GM23248 (cell line): ENCODE measurements around the gene KRT79. TPM values are rescaled to one million over a fixed set of nuclear protein-coding genes. Genes with fewer than 3 reads are reported as not detected.

Experiments
- DNase-seq: peaks from one replicate; pipeline ENCODE4 v3.0.0-alpha.2; 2015
- H2AFZ ChIP-seq: fragments of 200-600 bp; sonication (generic); 2 replicates; pipeline ENCODE4 v1.6.1; 2016; ENCODE audit warnings: antibody characterized with exemption
- H3F3A ChIP-seq: fragments of 200-600 bp; sonication (generic); 2 replicates; pipeline ENCODE4 v1.6.1; 2016; ENCODE audit warnings: mild to moderate bottlenecking, antibody characterized with exemption, mixed run types; ENCODE audit not compliant: insufficient read depth
- H3K27ac ChIP-seq: fragments of 200-600 bp; sonication (generic); 2 replicates; pipeline ENCODE4 v1.5.1; 2016; ENCODE audit warnings: mild to moderate bottlenecking
- H3K27me3 ChIP-seq: fragments of 200-600 bp; sonication (generic); replicated peaks from 2 replicates; pipeline ENCODE4 v1.6.1; 2016; ENCODE audit warnings: mild to moderate bottlenecking; ENCODE audit not compliant: insufficient read depth
- H3K36me3 ChIP-seq: fragments of 200-600 bp; sonication (generic); 2 replicates; pipeline ENCODE4 v1.6.1; 2016; ENCODE audit warnings: low read depth, mild to moderate bottlenecking
- H3K4me1 ChIP-seq: fragments of 200-600 bp; sonication (generic); 2 replicates; pipeline ENCODE4 v1.6.1; 2016; ENCODE audit warnings: mild to moderate bottlenecking; ENCODE audit not compliant: insufficient read depth
- H3K4me2 ChIP-seq: fragments of 200-600 bp; sonication (generic); one replicate; pipeline ENCODE4 v1.6.1; 2016; ENCODE audit warnings: mild to moderate bottlenecking; ENCODE audit not compliant: unreplicated experiment
- H3K4me3 ChIP-seq: fragments of 200-600 bp; sonication (generic); 2 replicates; pipeline ENCODE4 v1.5.1; 2016; ENCODE audit warnings: mild to moderate bottlenecking
- H3K79me2 ChIP-seq: fragments of 200-600 bp; sonication (generic); 2 replicates; pipeline ENCODE4 v1.6.1; 2016; ENCODE audit warnings: mild to moderate bottlenecking; ENCODE audit not compliant: insufficient read depth
- H3K9ac ChIP-seq: fragments of 200-600 bp; sonication (generic); 2 replicates; pipeline ENCODE4 v1.6.1; 2016; ENCODE audit warnings: mild to moderate bottlenecking
- H3K9me2 ChIP-seq: fragments of 200-600 bp; sonication (generic); 2 replicates; pipeline ENCODE4 v1.6.1; 2016; ENCODE audit warnings: mixed run types, mild to moderate bottlenecking, moderate library complexity; ENCODE audit not compliant: insufficient read depth
- H3K9me3 ChIP-seq: fragments of 200-600 bp; sonication (generic); one replicate; pipeline ENCODE4 v1.6.1; 2017; ENCODE audit warnings: low read depth
- H4K20me1 ChIP-seq: fragments of 200-600 bp; sonication (generic); 2 replicates; pipeline ENCODE4 v1.6.0; 2016; ENCODE audit not compliant: insufficient read depth
- EZH2 ChIP-seq: fragments of 200-600 bp; sonication (generic); IDR thresholded peaks from 2 replicates; pipeline ENCODE4 v1.6.1; 2018; ENCODE audit warnings: antibody characterized with exemption, mild to moderate bottlenecking; ENCODE audit not compliant: insufficient read depth, poor library complexity, severe bottlenecking
- EZH2phosphoT487 ChIP-seq: fragments of 200-600 bp; sonication (generic); IDR thresholded peaks from 2 replicates; pipeline ENCODE4 v1.6.1; 2018; ENCODE audit warnings: antibody characterized with exemption, moderate library complexity, mild to moderate bottlenecking, low read depth; ENCODE audit not compliant: insufficient read depth
- WGBS, 2 experiments: methylation state at CpG; one replicate each; pipeline ENCODE4 v1.1.6; 2015 to 2017; ENCODE audit warnings: low lambda C conversion rate in 2 of 2, low coverage in 1 of 2; ENCODE audit errors: missing lambda C conversion rate in 2 of 2; 5-methylcytosine and 5-hydroxymethylcytosine counted together
- in situ Hi-C: fragments of 300-500 bp; cut with MboI; formaldehyde crosslinking; loops from 2 replicates; pipeline ENCODE4 v1.15.0; 2020
- polyA plus RNA-seq: library from polyadenylated mRNA; unstranded; fragments of >200 nt; fragmentation: Nextera tagmentation; extraction: Ambion mirVana; gene quantifications from 2 replicates; pipeline ENCODE4 v1.2.1, GENCODE V29; 2016
- total RNA-seq: library from RNA; depleted of rRNA; stranded (reverse); fragments of >200 nt; shearing (Covaris generic); gene quantifications from 2 replicates; pipeline ENCODE4 v1.2.3, GENCODE V29; 2014

KRT79 gene
- total and polyA plus RNA-seq, 2 experiments from 2014 or later: 0.15 TPM; not detected in 1

DNA sequence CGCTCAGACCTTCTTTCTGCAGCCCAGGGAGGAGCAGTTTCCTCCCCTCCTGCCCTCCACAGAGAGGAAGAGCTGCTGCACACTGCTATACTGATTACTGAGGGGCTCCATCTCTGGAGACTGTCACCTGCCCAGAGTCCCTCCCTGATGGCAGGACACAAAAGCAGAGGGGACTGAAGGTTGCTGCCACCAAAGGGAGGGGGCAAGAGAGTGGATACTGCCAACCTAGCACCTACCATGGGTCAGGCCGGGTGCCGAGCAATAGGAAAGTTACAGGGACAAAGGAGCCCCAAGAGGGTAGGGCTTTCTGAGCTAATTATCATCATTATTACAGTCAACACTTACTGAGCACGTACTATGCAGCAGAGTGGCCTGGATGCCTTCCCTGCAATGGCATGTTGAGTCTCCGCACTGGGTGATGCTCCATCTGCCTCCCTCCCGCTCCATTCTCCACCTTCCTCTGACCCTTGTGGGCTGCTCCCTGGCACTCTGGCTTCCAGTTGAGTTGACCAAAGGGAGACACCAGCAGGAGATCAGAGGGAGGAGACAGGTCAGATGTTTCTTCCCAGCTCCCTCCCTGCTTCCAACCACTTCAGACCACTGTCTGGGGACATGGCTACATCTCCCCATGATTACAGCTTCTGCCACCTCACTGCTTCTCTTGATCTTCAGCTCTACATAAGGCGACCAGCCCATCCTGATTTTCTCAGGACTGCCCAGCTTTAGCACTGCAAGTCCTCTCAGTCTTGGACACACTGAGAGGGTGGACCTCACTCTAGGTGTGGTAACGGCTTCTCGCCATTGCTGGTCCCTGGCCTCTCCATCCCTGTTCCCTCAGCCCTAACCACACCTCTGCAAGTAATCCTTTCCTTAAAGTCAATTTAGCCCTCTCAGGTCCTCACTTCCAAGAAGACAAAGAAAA is 2.6 kb upstream of the KRT79 start:
- DNase-seq: no peak
- H3F3A ChIP-seq: no peaks in the 10 kb centered on the region
- H3K79me2 ChIP-seq: no peaks in the 10 kb centered on the region
- H3K36me3 ChIP-seq: no peaks in the 10 kb centered on the region
- peaks cover 26% of the 10 kb centered on the region for H3K4me1 ChIP-seq
- H2AFZ ChIP-seq: peak overlapping the region; percentile 13; the same call in 1 of the 2 replicates
- peak overlapping the region; percentile 37; the same call in 1 of the 2 replicates for H3K9ac ChIP-seq
- H3K9me3 ChIP-seq: no peaks in the 10 kb centered on the region
- no peaks in the 10 kb centered on the region for H4K20me1 ChIP-seq
- no peak overlapping the region for H3K4me3 ChIP-seq
- peak overlapping the region; percentile 56 for H3K27ac ChIP-seq
- peak overlapping the region; percentile 43 for H3K4me2 ChIP-seq
- WGBS, 2 experiments: 86 to 92% methylated on average over 9 of the region's 9 CpGs
- no peaks in the 10 kb centered on the region for H3K9me2 ChIP-seq
- in situ Hi-C loops: no loop called here
- H3K27me3 ChIP-seq: no peaks in the 10 kb centered on the region
- no peak for TF ChIP-seq EZH2phosphoT487
- TF ChIP-seq EZH2: no peak

DNA sequence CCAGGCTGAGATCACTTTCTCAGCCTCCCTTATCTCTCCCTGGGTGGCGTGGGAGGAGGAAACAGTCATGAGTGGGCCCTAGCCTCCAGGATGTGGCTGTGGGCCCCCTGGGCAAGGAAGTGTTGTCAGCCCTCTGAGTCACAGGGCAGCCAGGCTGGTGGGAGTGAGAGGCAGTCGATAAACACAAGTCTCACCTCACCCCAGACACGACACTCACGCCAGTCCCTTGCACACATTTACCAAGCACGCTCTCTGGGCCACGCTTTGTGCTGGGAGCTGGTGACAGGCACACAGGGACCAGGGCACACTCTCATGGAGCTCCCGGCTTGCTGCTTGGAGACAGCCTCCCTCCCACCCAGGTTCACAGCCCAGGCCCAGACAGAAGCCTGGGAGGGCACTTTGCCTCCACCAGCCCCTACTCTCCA is 1.9 kb upstream of the KRT79 start:
- H4K20me1 ChIP-seq: no peaks in the 10 kb centered on the region
- no peak for TF ChIP-seq EZH2
- no peak for TF ChIP-seq EZH2phosphoT487
- no peaks in the 10 kb centered on the region for H3F3A ChIP-seq
- no peak overlapping the region for H3K9ac ChIP-seq
- no peak overlapping the region for H3K4me3 ChIP-seq
- no peaks in the 10 kb centered on the region for H3K27me3 ChIP-seq
- no peaks in the 10 kb centered on the region for H3K36me3 ChIP-seq
- DNase-seq: peak; percentile 83
- peak overlapping the region; percentile 5 for H3K4me2 ChIP-seq
- no peaks in the 10 kb centered on the region for H3K79me2 ChIP-seq
- no peaks in the 10 kb centered on the region for H3K9me2 ChIP-seq
- H3K9me3 ChIP-seq: no peaks in the 10 kb centered on the region
- H3K27ac ChIP-seq: no peak overlapping the region
- in situ Hi-C loops: no loop called here
- H3K4me1 ChIP-seq: peaks cover 26% of the 10 kb centered on the region
- WGBS, 2 experiments: 56 to 66% methylated on average over 7 of the region's 7 CpGs
- H2AFZ ChIP-seq: no peak overlapping the region

DNA sequence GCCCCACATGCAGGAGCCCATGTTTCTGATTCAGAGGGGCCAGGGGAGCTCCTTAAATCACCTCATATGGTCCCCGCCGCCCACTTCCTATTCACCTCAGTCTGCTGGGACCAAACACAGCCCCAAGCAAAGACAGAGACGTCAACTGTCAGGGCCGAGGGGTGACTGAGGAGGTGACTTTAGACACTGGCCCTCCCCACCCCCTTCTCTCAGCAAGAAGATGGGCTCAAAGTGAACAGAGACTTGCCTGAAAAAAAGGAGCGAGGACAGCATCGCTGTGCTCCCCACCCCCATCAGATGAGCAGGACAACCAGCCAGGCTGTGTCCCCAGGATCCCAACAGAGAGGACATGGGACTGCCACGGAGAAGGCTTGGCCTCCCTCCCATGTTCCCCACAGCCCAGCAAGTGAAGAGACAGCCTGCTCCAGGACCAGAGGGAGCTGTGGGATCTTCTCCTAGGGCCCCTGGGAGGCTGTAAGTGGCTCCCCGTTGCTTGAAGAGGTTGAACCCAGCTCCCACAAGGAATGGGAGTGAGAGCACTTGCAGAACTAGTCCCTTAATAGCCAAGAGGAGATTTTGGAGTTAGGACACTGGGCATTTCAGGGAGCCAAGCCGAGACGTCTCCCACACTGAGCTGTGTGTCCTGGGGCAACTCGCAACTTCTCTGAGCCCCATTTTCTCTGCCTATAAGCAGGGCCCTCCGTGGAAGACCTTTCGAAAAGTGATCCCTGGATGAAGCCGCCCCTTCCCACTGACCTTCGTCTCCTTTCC is 1.3 kb upstream of the KRT79 start:
- Histone ChIP-seq H3K27ac (no peak overlapping the region), H3K9me3 (no peaks in the 10 kb centered on the region), H3K4me2 (peak overlapping the region; percentile 5), H3K4me3 (no peak overlapping the region), H3K4me1 (peaks cover 26% of the 10 kb centered on the region), H3K27me3 (no peaks in the 10 kb centered on the region), H3F3A (no peaks in the 10 kb centered on the region), H3K9ac (no peak overlapping the region), H4K20me1 (no peaks in the 10 kb centered on the region), H2AFZ (no peak overlapping the region), H3K36me3 (no peaks in the 10 kb centered on the region), H3K9me2 (no peaks in the 10 kb centered on the region), H3K79me2 (no peaks in the 10 kb centered on the region)
- TF ChIP-seq EZH2: no peak
- no peak for TF ChIP-seq EZH2phosphoT487
- in situ Hi-C loops: no loop called here
- peak; percentile 15 for DNase-seq
- 66 to 75% methylated on average over 15 of the region's 15 CpGs for WGBS, 2 experiments

DNA sequence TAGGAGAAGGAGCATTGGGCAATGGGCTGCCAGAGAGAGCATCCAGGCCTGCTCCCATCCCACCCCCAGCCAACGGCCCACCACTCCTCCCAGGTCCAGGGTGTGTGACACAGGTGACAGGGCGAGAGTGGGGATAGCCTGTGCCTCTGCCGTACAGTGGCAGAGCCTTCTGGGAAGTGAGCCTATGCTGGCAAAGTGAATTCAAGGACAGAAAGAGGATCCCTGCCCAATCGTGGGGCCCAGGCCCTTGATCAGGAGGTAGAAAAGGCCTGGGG is 553 bp upstream of the KRT79 start:
- H3K27ac ChIP-seq: no peak overlapping the region
- H3F3A ChIP-seq: no peaks in the 10 kb centered on the region
- DNase-seq: no peak
- no peaks in the 10 kb centered on the region for H3K9me2 ChIP-seq
- no peak overlapping the region for H3K4me2 ChIP-seq
- no peaks in the 10 kb centered on the region for H3K9me3 ChIP-seq
- H3K79me2 ChIP-seq: no peaks in the 10 kb centered on the region
- no peaks in the 10 kb centered on the region for H3K36me3 ChIP-seq
- in situ Hi-C loops: no loop called here
- H2AFZ ChIP-seq: no peak overlapping the region
- 75 to 85% methylated on average over 4 of the region's 4 CpGs for WGBS, 2 experiments
- no peak overlapping the region for H3K4me3 ChIP-seq
- H4K20me1 ChIP-seq: no peaks in the 10 kb centered on the region
- TF ChIP-seq EZH2phosphoT487 (no peak), EZH2 (no peak)
- peaks cover 26% of the 10 kb centered on the region for H3K4me1 ChIP-seq
- no peaks in the 10 kb centered on the region for H3K27me3 ChIP-seq
- H3K9ac ChIP-seq: no peak overlapping the region
